Type B pancreatic cell (in vitro differentiated cells): ENCODE measurements around the gene ACSL5. TPM values are rescaled to one million over a fixed set of nuclear protein-coding genes. Genes with fewer than 3 reads are reported as not detected.
"Not testable (repeated sequence)": the region's sequence is repeated elsewhere in the genome, so short reads cannot be mapped to it uniquely, and the experiment has no call there.

Source experiments
- DNase-seq: peaks from one replicate; pipeline ENCODE4 v3.0.0; 2021; ENCODE audit warnings: mixed read lengths; ENCODE audit not compliant: unreplicated experiment; ENCODE audit errors: extremely low spot score
- H3K27ac Mint-ChIP-seq: 2 replicates; pipeline ENCODE4 v1.8.0; 2021; ENCODE audit warnings: mild to moderate bottlenecking, mixed read lengths
- H3K27me3 Mint-ChIP-seq: 2 replicates; pipeline ENCODE4 v1.8.0; 2021; ENCODE audit warnings: mixed read lengths
- H3K36me3 Mint-ChIP-seq: 2 replicates; pipeline ENCODE4 v1.8.0; 2021; ENCODE audit warnings: mixed read lengths
- H3K4me1 Mint-ChIP-seq: one replicate; pipeline ENCODE4 v1.8.0; 2021; ENCODE audit warnings: mixed read lengths; ENCODE audit not compliant: unreplicated experiment
- H3K4me3 Mint-ChIP-seq: 2 replicates; pipeline ENCODE4 v1.8.0; 2021; ENCODE audit warnings: mild to moderate bottlenecking, mixed read lengths
- H3K9me3 Mint-ChIP-seq: 2 replicates; pipeline ENCODE4 v1.8.0; 2021; ENCODE audit warnings: mixed read lengths
- total RNA-seq: library from RNA; stranded (reverse); gene quantifications from 2 replicates; pipeline ENCODE4 v1.2.1, GENCODE V29; 2021; ENCODE audit warnings: low replicate concordance
- TF ChIP-seq, protein P1 (sequence below): fragments of 200-600 bp; sonication (generic); conservative IDR thresholded peaks from 2 replicates; pipeline ENCODE4 v1.5.0; 2021; ENCODE audit warnings: antibody characterized with exemption, mild to moderate bottlenecking

ACSL5 gene
- total RNA-seq, 1 donor from 2014 or later, result 13.9 TPM

DNA sequence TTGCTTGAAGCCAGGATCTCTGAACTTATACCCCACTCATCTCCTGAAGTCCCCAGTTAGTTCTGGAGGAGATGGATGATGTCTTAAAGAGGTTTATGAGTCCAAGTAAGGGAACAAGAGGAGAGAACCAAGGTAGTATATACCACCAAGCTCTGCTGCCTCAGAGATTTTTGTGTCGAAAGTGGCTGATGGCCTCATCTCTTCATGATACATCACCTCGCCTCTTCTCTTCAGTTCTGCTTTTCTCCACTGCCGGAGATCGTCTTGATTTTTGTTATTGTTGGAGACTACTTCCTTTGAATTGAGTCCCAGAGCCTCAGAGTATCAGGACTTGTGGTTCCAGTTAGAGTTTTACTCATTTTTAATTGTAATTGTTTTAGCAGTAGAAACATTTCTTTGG, 75.0 kb downstream of the ACSL5 start:
- Mint-ChIP-seq H3K4me1 (peaks cover 7% of the 10 kb centered on the region), H3K9me3 (peaks cover 5% of the 10 kb centered on the region), H3K27me3 (no peaks in the 10 kb centered on the region), H3K27ac (peak overlapping the region; percentile 13), H3K4me3 (peak overlapping the region; percentile 96), H3K36me3 (peaks cover 16% of the 10 kb centered on the region)
- no peak for DNase-seq
- TF ChIP-seq, protein P1, sequence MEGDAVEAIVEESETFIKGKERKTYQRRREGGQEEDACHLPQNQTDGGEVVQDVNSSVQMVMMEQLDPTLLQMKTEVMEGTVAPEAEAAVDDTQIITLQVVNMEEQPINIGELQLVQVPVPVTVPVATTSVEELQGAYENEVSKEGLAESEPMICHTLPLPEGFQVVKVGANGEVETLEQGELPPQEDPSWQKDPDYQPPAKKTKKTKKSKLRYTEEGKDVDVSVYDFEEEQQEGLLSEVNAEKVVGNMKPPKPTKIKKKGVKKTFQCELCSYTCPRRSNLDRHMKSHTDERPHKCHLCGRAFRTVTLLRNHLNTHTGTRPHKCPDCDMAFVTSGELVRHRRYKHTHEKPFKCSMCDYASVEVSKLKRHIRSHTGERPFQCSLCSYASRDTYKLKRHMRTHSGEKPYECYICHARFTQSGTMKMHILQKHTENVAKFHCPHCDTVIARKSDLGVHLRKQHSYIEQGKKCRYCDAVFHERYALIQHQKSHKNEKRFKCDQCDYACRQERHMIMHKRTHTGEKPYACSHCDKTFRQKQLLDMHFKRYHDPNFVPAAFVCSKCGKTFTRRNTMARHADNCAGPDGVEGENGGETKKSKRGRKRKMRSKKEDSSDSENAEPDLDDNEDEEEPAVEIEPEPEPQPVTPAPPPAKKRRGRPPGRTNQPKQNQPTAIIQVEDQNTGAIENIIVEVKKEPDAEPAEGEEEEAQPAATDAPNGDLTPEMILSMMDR, result no peak

DNA sequence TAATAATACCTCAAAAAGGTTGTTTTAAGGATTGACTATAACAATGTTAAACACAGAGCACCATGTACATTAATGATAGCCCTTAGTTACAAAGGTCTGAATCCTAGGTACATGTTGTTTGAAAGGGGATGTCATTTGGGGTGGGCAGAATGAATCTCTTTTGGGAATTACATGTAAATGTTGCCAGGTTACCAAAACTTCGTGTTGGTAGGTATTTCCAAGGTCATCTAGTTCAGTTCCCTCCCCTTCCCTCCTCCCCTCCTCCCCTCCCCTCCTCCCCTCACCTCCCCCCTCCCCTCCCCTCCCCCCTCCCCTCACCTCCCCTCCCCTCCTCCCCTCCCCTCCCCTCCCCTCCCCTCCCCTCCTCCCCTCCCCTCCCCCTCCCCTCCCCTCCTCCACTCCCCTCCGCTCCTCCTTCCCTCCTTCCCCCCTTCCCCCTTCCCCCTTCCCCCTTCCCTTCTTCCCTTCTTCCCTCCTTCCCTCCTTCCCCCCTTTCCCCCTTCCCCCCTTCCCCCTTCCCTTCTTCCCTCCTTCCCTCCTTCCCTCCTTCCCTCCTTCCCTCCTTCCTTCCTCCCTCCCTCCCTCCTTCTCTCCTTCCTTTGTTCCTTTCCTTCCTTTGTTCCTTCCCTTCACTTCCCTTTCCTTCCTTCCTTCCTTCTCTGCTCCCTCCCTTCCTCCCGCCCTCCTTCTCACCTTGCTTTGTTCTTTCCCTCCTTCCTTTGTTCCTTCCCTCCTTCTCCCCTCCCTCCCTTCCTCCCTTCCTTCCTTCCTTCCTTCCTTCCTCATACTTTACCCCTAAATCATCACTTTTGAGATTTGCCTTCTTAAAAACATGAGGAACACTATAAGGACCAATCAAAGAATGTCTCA, 81.2 kb downstream of the ACSL5 start:
- Mint-ChIP-seq H3K36me3 (peaks cover 13% of the 10 kb centered on the region), H3K4me3 (no peak overlapping the region), H3K4me1 (no peaks in the 10 kb centered on the region), H3K27ac (no peak overlapping the region), H3K27me3 (no peaks in the 10 kb centered on the region), H3K9me3 (peaks cover 9% of the 10 kb centered on the region)
- DNase-seq, result no peak
- TF ChIP-seq, protein P1, result no peak

DNA sequence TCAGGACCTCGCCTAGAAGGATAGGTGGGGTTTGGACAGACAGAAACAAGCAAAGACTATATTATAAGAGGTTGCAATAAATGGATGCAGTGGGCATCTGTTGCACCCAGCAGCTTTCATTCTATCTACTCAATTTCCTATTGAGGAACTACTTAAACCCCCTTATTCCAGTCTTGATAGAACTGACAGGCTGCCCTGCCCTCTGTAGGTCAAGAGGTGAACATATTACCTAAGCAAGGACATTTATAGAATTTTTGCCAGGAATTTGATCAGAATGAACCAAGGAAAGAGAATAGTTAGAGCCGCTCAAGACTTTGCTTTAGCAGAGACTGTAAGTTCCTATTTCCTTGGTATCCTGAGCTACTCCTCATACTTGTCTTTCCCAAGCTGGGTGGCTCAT, 82.6 kb downstream of the ACSL5 start:
- no peaks in the 10 kb centered on the region for H3K27me3 Mint-ChIP-seq
- H3K9me3 Mint-ChIP-seq, result peaks cover 9% of the 10 kb centered on the region
- no peaks in the 10 kb centered on the region for H3K4me1 Mint-ChIP-seq
- DNase-seq, result no peak
- H3K36me3 Mint-ChIP-seq, result peaks cover 12% of the 10 kb centered on the region
- H3K4me3 Mint-ChIP-seq, result no peak overlapping the region
- TF ChIP-seq, protein P1, result no peak
- H3K27ac Mint-ChIP-seq, result no peak overlapping the region

DNA sequence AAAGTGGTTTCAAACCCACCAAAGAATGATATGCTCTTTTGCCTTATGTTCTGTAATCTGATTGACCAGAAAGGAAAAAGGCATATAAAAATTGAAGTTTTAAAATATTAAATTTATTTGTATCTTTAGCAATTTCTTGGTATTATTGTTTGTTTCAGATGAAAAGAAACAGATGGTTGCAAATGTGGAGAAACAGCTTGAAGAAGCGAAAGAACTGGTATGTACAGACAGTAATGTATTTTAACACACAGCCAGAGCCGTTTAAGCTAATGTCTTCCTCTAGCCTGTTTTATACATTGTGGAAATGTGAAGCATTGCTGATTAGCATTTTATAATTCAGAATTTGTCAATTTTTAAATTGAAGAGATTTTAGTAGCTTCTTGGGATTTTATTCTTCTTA, 86.5 kb downstream of the ACSL5 start:
- no peaks in the 10 kb centered on the region for H3K4me1 Mint-ChIP-seq

DNA sequence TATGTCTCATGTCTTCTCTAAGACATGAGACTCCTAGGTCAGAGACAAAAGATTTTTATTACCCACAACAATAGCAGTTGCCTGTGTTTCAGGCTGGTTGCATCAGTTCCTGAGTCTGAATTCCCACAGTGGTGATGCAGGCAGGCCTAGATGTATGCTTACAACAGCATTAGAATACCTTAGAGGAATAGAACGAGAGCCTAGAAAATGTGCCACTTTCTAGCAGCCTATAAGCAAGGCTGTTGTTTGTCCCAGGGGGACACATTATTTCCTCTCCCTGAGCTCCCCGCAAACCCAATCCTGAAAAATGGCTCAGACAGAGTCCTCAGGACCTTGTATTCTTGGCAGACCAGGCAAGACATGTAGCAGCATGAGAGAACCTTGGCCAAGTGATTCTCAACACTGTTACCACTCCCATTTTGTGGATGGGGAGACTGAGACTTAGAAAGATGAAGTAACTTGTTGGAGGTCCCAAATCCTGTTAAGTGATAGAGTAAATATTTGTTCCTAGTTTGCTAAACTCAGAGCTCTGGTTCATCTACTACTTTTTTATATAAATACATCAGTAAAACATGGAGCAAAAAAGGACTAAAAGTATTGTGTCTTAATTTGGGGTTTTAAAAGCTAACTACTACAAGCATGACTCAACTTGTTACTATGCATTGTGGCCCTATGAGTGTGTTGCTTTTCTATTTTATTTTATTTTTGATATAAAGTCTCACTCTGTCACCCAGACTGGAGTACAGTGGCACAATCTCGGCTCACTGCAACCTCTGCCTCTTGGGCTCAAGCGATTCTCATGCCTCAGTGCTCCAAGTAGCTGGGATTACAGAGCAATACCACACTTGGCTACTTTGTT, 87.3 kb downstream of the ACSL5 start:
- H3K9me3 Mint-ChIP-seq, result peaks cover 7% of the 10 kb centered on the region
- TF ChIP-seq, protein P1, result no peak
- no peaks in the 10 kb centered on the region for H3K27me3 Mint-ChIP-seq
- H3K4me3 Mint-ChIP-seq, result no peak overlapping the region
- peaks cover 22% of the 10 kb centered on the region for H3K36me3 Mint-ChIP-seq
- no peak for DNase-seq
- H3K4me1 Mint-ChIP-seq, result no peaks in the 10 kb centered on the region
- no peak overlapping the region for H3K27ac Mint-ChIP-seq

More for the DNA sequence above, 86.5 kb downstream of the ACSL5 start:
- Mint-ChIP-seq H3K27me3 (no peaks in the 10 kb centered on the region), H3K27ac (no peak overlapping the region), H3K36me3 (peaks cover 15% of the 10 kb centered on the region), H3K9me3 (peaks cover 4% of the 10 kb centered on the region), H3K4me3 (no peak overlapping the region)
- TF ChIP-seq, protein P1, result no peak
- DNase-seq, result no peak

DNA sequence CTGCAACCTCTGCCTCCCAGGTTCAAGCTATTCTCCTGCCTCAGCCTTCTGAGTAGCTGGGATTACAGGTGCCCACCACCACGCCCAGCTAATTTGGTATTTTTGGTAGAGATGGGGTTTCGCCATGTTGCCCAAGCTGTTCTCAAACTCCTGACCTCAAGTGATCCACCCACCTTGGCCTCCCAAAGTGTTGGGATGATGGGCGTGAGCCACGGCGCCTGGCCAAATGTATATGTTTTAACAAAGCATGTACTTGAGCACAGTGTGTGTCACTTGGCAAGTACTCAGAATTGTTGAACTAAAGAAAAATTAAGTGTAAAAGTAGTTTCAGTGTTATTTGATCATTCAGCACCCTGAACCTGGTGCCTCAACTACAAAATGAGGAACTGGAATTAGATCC, 90.2 kb downstream of the ACSL5 start:
- H3K36me3 Mint-ChIP-seq, result peaks cover 33% of the 10 kb centered on the region
- not testable (repeated sequence) for H3K4me3 Mint-ChIP-seq, H3K9me3 Mint-ChIP-seq, DNase-seq, H3K27me3 Mint-ChIP-seq, H3K27ac Mint-ChIP-seq, H3K4me1 Mint-ChIP-seq
